Right lobe of liver (tissue), 4 donors: Measurements from ENCODE around the gene NELFB.

Experiments used
- CTCF ChIP-seq, 4 donors: fragments of 200-600 bp in 3 of 4; fragments of 450-650 bp in 1 of 4; IDR thresholded peaks; one replicate each; pipeline versions ENCODE4 v1.5.1 to v1.8.0; 2016 to 2022; ENCODE audit warnings: antibody characterized with exemption in 4 of 4, mild to moderate bottlenecking in 2 of 4
- POLR2A ChIP-seq: fragments of 450-650 bp; IDR thresholded peaks from one replicate; pipeline ENCODE4 v1.6.1; 2017; ENCODE audit warnings: antibody characterized with exemption, mild to moderate bottlenecking
- donor health status: DM: no; HTN: no; CAD: no.
- donor health status: DM: no; HTN: no; CAD: no.
- donor health status: DM: no; HTN: yes; CAD: no.

GRCh38 chr9:137296670-137297664, 41.8 kb downstream of the NELFB start:
- TF ChIP-seq POLR2A: peak; percentile 55
- no peak for TF ChIP-seq CTCF (IDR thresholded peaks at IDR 0.05)
